Fibroblast of the aortic adventitia (primary cell): Measurements from ENCODE around the gene RAB22A. TPM values are rescaled to one million over a fixed set of nuclear protein-coding genes. Genes with fewer than 3 reads are reported as not detected.

Experiments
- DNase-seq: peaks from one replicate; pipeline ENCODE4 v3.0.0-alpha.2; 2010; ENCODE audit warnings: low read depth
- H3K4me3 ChIP-seq: 2 replicates; pipeline ENCODE4 v1.5.1; 2011; ENCODE audit warnings: low read depth, mild to moderate bottlenecking, control low read depth, low read length, moderate library complexity
- total RNA-seq: library from RNA; depleted of rRNA; stranded (reverse); fragments of >200 nt; gene quantifications from 2 replicates; pipeline ENCODE4 v1.2.3, GENCODE V29; 2012; ENCODE audit warnings: low replicate concordance
- TF ChIP-seq, protein P1 (sequence below): IDR thresholded peaks from 2 replicates; pipeline ENCODE4 v1.5.1; 2011; ENCODE audit warnings: mild to moderate bottlenecking, low read length, control low read depth, inconsistent platforms; ENCODE audit not compliant: insufficient read depth

RAB22A gene
- total RNA-seq, 1 donor = 41.5 TPM

DNA sequence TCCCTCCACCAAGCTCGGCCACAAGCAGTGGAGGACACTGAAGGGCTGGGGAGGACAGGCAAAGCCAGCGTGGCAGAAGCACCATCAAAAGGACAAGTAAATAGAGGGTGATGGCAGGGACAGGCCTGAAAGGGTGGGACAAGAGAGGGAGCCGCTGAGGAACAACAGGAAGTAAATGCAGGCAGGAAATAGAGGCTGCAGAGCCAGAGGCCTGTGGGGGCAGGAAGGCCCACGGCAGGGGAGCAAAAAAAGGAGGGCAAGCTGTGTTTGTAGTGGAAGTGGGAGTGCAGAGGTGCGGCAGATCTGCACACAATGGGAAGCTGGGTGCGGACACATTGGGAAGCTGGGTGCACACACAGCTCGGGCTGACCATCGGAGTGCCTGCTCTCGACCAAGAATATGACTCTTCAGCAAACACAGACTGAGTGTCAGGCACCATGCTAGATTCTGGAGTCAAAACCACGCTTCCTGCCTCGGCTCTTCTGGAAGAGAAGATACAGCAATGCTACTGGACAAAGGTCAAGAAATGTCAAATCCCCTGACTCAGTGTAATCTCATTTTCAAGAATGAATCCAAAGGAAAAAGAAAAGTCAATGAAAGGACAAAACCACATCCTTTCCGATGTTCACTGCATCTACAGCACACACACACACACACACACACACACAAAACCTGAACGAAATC is 40.4 kb upstream of the RAB22A start:
- TF ChIP-seq, protein P1, sequence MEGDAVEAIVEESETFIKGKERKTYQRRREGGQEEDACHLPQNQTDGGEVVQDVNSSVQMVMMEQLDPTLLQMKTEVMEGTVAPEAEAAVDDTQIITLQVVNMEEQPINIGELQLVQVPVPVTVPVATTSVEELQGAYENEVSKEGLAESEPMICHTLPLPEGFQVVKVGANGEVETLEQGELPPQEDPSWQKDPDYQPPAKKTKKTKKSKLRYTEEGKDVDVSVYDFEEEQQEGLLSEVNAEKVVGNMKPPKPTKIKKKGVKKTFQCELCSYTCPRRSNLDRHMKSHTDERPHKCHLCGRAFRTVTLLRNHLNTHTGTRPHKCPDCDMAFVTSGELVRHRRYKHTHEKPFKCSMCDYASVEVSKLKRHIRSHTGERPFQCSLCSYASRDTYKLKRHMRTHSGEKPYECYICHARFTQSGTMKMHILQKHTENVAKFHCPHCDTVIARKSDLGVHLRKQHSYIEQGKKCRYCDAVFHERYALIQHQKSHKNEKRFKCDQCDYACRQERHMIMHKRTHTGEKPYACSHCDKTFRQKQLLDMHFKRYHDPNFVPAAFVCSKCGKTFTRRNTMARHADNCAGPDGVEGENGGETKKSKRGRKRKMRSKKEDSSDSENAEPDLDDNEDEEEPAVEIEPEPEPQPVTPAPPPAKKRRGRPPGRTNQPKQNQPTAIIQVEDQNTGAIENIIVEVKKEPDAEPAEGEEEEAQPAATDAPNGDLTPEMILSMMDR = no peak
- no peak for DNase-seq
- H3K4me3 ChIP-seq = no peak overlapping the region

DNA sequence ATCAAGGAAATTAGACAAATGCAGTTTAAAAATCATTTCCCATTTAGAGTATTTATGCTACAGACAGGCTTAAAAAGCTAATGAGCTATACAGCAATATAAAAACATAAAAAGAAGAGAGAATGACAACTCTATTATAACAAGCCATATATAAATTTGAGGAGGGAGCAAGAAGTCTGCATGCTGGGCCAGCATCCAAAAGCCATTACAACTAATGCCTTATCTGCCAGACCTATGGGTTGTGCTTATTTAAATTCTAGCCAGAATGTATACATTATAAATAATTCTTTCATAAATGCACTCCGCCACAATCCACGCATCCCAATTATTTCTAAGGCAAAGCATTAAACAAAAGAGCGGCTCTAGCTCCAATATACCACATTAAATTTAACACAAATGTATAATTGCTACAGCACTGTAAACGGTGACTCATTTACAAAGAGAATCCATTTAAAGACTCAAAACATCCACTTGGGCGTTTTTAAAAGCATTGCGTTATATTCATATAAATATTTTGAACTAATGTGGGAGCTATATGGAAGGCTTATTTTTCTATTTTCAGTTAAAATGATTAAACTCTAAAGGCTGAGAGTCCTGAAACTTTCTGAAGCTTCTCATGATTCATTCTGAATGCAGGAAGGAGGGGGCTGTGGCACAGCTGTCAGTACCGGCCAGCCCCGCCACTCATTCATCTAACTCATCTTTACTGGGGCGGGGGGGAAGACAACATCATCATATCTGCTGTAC is 37.7 kb upstream of the RAB22A start:
- no peak overlapping the region for H3K4me3 ChIP-seq
- no peak for DNase-seq

DNA sequence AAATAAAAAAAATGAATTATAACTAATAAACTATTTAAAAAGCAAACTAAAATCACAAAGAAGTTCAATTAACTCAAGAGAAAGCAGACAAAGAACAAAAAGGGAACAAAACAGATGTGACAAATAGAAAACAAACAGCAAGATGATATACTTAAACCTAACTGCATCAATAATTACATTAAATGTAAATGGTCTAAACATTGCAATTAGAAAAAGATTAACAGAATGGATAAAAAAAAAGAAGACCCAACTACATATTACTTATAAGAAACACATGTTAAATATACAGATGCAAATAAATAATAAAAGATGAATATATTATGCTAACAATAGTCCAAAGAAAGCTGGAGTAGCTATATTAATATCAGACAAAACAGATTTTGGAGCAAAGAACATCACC is 35.1 kb upstream of the RAB22A start:
- TF ChIP-seq, protein P1 = no peak
- DNase-seq = no peak
- no peak overlapping the region for H3K4me3 ChIP-seq

More for the DNA sequence above, 37.7 kb upstream of the RAB22A start:
- TF ChIP-seq, protein P1 = no peak

DNA sequence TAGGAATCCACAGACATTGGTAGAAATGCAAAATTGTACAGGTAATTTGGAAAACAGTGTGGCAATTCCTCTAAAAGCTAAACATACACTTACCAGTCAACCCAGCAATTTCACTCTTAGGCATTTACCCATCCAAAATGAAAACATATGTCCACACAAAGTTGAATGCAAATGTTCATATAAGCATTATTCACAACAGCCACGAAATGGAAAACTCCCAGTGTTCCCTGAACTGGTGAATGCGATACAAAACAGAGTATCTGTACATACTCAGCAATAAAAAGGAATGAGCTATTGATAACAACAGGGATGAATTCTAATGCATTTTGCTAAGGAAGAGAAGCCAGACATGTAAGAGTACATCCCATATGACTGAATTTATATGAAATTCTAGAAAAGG is 32.4 kb upstream of the RAB22A start:
- TF ChIP-seq, protein P1 = no peak
- no peak for DNase-seq
- no peak overlapping the region for H3K4me3 ChIP-seq

DNA sequence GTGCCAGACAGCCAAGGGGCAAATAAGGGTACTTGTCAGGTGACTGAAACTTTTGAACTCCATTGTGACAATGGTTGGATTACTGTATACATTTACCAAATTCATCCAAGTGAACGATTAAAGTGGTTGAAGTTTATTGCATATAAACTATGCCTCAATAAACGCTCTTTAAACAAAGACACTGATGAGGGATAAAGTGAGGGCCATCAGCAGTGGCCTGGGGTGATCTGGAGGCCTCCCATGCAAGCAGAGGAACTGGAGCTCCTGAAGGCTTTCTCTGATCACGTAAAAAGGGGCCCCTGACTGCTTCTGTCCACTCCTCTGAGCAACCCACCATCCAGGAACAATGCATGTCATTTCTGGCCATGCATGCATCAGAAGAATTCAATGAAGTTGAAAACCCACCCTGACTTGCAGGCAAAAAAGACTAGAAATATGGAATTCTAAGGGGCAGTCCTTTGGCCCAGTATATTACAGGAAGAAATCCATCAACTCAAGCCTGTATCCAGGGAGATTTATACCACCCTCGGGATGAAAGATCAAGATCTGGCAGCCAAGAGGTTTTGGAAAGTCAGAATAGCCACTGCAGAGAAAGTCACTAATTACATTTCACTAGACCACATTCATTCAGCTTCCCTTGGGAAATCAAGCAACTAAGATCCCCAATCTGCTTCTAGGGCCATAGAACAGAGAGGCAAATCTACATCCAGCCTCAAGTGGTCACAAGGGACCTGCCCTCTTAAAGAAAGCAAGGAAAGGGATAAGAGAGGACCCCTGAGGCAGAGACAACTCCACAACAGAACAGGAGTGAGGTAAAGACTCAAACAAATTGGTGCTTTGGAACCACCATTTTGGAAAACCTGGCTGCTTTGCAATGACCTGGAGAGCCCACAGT is 31.7 kb upstream of the RAB22A start:
- DNase-seq = no peak
- H3K4me3 ChIP-seq = no peak overlapping the region
- TF ChIP-seq, protein P1 = no peak

DNA sequence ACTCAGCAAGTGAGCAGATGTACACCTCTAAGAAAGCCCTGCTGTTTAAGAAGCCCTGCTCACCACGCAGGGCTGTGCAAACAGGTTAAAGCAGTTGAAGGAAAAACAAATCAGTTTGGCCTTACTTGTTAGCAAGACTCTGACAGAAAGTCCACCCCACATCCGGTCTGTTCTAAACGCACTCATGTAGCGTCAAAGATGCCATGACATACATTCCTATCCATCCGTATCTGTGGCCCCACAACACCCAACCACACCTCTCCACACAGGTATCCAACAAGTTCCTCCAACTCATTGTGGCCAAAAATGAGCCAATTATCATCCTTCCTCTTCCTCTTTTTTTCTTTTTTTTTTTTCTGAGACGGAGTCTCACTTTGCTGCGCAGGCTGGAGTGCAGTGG is 22.8 kb upstream of the RAB22A start:
- no peak for DNase-seq
- H3K4me3 ChIP-seq = no peak overlapping the region
- TF ChIP-seq, protein P1 = no peak
